DMS 273 (cell line): ENCODE measurements around the gene NLRC3.

Experiments
- DNase-seq: peaks from one replicate; lab custom pipeline; 2025; ENCODE audit not compliant: unreplicated experiment; lab: John Stamatoyannopoulos, UW

The NLRC3 gene

GRCh38 chr16:3597226-3597625, 20.0 kb upstream of the NLRC3 start:
- no peak for DNase-seq

GRCh38 chr16:3596101-3596861, 19.1 kb upstream of the NLRC3 start:
- DNase-seq = no peak

GRCh38 chr16:3595521-3596021, 18.4 kb upstream of the NLRC3 start:
- no peak for DNase-seq

GRCh38 chr16:3595110-3595486, 17.9 kb upstream of the NLRC3 start:
- DNase-seq = no peak

GRCh38 chr16:3594316-3595109, 17.3 kb upstream of the NLRC3 start:
- DNase-seq = no peak

GRCh38 chr16:3592559-3592958, 15.4 kb upstream of the NLRC3 start:
- no peak for DNase-seq

GRCh38 chr16:3591991-3592390, 14.8 kb upstream of the NLRC3 start:
- no peak for DNase-seq

- DNase-seq = no peak
These were observed 14.2 kb upstream of the NLRC3 start for GRCh38 chr16:3591436-3591803.

GRCh38 chr16:3590736-3591435, 13.7 kb upstream of the NLRC3 start:
- DNase-seq = no peak

GRCh38 chr16:3589991-3590701, 12.9 kb upstream of the NLRC3 start:
- no peak for DNase-seq

- no peak for DNase-seq
These were observed 12.3 kb upstream of the NLRC3 start for GRCh38 chr16:3589441-3589921.

GRCh38 chr16:3589001-3589400, 11.8 kb upstream of the NLRC3 start:
- no peak for DNase-seq

GRCh38 chr16:3587547-3588110, 10.4 kb upstream of the NLRC3 start:
- no peak for DNase-seq

- no peak for DNase-seq
These were observed 7.2 kb upstream of the NLRC3 start for GRCh38 chr16:3584412-3584811.

- no peak for DNase-seq
These were observed 6.3 kb upstream of the NLRC3 start for GRCh38 chr16:3583303-3584038.

- no peak for DNase-seq
These were observed 5.3 kb upstream of the NLRC3 start for GRCh38 chr16:3582276-3583165.

- no peak for DNase-seq
These were observed 4.2 kb upstream of the NLRC3 start for GRCh38 chr16:3581392-3581791.

GRCh38 chr16:3580686-3581085, 3.5 kb upstream of the NLRC3 start:
- peak; percentile 75 for DNase-seq

- no peak for DNase-seq
These were observed 3.0 kb upstream of the NLRC3 start for GRCh38 chr16:3580251-3580651.
